Iris pigment epithelial cell (primary cell): ENCODE measurements around the gene BCR.
"Not testable (repeated sequence)": the region's sequence is repeated elsewhere in the genome, so short reads cannot be mapped to it uniquely, and the experiment has no call there.

Experiments used
- DNase-seq: peaks from one replicate; pipeline ENCODE4 v3.0.0-alpha.2; 2011; ENCODE audit warnings: low read depth

BCR gene

DNA sequence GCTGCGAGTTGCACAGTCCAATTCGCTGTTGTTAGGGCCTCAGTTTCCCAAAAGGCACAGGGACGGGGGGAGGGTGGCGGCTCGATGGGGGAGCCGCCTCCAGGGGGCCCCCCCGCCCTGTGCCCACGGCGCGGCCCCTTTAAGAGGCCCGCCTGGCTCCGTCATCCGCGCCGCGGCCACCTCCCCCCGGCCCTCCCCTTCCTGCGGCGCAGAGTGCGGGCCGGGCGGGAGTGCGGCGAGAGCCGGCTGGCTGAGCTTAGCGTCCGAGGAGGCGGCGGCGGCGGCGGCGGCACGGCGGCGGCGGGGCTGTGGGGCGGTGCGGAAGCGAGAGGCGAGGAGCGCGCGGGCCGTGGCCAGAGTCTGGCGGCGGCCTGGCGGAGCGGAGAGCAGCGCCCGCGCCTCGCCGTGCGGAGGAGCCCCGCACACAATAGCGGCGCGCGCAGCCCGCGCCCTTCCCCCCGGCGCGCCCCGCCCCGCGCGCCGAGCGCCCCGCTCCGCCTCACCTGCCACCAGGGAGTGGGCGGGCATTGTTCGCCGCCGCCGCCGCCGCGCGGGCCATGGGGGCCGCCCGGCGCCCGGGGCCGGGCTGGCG, at the start of gene BCR:
BCR (plus strand) TSS at position 209 of the 592 bp plus-strand sequence. CDS start 452 bp downstream, outside the sequence.
- DNase-seq: peak; percentile 79

DNA sequence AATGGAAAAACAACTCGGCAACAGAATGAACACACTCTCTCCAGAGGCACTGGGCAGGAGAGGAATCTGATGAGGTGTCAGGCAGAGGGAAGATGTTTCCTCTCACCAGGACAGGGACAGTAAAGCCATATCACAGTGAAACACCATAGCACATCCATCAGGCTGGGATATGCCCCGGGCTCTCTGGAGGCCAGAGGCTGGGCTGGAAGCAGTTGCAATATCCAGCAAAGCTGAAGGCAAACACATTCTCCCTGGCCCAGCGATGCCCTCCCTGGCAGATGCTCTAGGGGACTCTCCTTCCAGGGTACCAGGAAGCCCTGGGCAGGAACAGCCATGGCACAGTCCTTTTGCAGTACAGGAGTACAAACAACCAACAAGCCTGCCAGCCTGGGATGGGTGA, 49.6 kb upstream of the BCR start:
- DNase-seq: no peak

DNA sequence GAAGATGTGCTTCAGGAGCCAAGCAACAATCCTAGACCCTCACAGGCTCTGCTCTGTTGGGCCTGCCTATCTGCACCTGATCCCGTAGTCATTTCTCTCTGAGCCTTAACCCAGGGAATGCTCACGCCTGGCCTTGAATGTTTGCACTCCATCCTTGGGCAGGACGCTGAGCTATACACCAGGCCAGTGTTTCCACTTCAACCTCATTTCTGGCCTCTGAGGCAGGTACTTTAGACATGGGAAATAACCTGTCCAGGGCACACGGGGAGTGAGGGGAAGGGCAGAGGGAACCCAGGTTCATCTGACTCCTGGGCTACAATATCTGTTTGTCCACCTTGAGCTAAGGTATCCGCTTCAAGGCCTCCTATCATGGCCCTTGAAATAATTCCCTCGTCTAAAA, 48.4 kb upstream of the BCR start:
- DNase-seq: no peak

DNA sequence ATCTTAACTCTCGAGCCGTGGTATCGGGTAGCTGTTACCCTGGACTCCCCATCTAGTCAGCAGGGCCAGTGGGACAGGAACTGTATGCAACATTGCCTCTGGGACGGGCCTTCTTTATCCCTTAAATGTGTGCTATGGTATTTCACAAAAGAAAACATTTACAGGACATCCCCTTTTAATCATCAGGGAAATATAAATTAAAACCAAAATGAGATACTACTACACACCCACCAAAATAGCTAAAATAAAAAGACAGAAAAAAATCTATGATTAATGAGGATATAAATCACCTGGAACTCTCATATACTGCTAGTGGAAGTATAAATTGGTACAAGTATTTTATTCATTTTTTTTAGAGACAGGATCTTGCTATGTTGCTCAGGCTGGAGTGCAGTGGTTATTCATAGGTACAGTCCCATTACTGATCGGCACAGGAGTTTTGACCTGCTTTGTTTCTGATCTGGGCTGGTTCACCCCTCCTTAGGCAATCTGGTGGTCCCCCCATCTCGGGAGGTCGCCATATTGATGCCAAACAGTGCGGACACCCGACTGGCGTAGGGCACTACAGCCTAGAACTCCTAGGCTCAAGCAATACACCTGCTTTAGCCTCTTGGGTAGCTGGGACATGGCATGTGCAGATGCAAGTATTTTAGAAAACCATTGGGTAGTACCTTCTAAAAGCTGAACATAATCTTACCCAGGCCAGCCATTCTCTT, 47.8 kb upstream of the BCR start:
- DNase-seq: no peak

DNA sequence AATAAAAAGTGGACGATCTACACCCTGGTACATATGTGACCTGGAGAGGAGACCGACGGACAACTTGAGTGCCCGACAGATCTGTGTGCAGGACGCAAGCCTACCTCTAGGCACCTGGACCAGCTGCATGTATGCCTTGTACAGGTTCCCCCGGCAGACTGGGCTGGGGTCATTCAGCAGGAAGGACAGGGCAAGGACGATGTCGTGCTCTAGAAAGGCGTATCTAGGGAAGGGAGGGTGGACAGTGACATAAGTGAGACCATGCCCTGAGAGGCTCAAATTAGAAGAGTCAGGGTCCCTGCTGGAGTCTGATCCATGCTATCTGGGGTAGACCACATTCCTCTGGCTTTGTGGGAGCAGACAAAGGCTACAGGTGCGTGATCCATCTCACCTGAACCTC, 46.4 kb upstream of the BCR start:
- no peak for DNase-seq

DNA sequence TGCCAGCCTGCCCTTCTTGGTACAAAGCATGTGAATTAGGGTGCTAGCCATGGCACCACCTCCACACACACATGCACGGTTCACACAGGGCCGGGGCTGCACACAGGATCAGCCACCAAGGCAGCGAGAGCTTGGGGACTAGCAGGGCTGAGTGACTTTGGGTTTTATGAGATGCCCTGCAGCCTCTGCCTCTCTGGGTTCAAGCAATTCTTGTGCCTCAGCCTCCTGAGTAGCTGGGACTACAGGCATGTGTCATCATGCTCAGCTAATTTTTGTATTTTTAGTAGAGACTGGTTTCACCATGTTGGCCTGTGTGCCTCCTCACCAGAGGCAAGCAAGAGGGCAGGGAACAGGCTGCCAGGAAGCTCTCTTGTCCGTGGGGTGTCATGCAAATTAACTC, 43.3 kb upstream of the BCR start:
- DNase-seq: not testable (repeated sequence)

DNA sequence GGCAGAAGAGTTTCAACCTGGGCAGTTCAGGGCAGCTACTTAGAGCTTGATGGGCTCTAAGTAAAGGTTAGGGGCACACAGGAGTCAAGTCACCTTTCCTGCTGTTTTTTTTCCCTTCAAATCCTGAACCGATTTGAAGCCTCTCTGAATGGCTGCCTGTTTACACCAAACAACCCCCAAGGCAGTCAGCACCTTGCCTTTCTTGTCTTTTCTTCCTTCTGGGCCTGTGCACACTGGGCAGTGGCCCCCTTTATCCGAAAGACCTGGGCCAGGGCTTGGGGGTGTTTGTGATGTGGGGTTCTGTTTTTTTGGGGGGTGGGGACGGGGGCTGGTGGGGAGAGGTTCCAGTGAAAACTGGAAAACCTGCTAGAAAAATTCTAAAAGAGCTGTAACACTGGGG, 42.8 kb upstream of the BCR start:
- DNase-seq: no peak

DNA sequence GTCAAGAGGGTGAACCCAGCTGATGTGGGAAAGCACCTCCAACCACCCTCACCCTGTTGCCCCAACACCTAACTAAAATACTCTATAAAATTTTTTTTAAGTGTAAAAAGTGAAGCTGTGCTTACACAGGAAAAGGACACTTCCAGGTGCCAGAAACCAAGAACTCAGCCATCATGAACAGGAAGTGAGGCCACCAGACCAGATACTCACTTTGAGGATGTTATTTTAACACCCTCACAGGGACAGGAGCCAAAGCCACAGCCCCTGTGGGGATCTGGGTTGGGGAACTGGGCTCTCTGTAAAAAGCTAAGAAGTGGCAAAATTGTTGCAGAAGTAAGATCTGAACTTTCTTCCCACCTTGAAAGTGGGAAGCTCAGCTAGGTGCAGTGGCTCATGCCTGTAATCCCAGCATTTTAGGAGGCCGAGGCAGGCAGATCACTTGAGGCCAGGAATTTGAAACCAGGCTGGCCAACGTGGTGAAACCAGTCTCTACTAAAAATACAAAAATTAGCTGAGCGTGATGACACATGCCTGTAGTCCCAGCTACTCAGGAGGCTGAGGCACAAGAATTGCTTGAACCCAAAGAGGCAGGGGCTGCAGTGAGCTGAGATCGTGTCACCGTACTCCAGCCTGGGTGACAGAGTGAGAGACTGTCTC, 42.3 kb upstream of the BCR start:
- no peak for DNase-seq

DNA sequence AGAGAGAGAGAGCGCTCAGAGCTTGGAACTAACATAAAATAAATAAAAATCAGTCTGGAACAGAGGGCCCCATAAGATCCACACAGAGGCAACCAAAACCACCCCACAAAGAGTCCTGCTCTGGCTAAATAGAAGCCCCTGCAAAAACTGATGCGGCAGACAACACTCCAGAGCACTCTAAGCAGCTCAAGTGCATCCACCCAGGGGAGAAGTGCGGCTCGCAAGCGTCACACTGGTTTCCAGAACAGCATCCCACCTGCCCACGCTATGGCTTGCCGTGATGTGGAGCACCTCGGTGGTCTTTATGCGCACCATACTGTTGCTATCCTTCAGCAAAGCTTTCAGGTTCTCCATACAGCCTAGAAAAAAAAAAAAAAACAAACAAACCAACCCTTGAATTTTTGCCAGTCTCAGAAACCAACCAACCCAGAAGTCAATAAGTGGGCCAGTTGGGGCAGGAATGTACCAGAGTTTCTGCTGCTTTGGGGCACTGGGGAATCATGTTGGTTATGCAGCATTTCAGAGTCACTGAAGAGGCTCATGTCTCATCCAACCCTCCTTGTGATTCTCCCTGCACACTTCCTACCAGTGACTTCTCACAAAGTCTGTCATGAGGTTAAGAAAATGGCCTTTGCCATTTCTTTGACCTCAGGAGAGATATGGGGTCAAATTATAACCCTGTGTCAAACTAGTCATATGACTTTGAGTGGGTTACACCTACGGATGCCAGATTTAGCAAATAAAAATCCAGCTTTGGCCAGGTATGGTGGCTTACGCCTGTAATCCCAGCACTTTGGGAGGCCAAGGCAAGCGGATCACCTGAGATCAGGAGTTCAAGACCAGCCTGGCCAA, 41.5 kb upstream of the BCR start:
- DNase-seq: no peak

DNA sequence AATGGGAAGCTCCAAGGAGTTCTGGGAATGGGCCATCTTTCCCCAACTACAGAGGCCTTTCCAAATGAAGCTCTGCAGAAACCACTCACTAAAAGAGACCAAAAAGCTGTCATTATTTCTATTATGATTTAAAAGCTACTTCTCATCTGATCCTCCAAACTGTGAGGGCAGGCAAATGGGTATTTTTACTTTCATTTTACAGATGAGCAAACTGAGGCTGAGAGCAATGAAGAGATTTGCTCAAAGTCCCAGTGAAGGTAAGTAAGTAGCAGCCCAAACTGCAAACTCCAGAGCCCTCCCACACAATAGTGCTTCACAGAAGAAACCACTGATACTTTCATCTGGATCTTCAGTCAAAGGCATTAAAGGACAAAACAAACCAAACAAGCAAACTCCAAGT, 39.9 kb upstream of the BCR start:
- no peak for DNase-seq

DNA sequence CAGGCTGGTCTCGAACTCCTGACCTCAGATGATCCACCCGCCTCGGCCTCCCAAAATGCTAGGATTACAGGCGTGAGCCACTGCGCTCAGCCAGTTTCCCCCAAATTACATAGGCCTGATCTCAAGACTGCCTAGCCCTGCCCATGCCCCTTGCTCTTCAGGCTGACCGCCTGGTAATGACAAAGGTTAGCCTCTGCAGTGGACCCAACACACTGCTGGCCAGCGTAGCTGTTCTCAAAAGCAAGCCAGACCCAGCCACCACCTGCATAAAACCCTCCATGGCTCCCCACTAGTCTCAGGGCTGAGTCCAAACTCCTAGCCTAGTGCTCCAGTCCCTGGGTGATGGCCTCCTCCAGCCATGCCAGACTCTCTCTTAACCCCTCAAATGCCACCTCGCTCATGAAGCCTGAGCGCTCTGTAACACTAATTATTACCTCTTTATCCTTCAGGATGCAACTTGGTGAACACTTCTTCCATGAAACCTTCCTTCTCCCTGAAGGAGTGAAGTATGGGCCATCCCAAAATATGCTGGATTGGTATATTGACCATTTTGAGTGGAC, 37.7 kb upstream of the BCR start:
- DNase-seq: no peak

DNA sequence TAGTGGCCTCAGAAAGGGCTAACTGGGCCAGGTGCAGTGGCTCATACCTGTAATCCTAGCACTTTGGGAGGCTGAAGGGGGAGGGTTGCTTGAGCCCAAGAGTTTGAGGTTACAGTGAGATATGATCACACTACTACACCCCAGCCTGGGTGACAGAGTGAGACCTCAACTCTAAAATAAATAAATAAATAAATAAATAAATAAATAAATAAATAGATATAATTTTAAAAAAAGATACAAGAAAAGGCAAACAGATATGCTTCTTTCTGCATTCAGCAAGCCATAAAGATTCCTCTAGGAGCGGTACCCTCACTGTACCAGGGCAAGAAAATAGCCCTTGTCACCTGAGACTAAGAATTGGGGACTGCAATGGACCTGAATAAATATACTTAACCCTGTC, 37.2 kb upstream of the BCR start:
- DNase-seq: no peak

DNA sequence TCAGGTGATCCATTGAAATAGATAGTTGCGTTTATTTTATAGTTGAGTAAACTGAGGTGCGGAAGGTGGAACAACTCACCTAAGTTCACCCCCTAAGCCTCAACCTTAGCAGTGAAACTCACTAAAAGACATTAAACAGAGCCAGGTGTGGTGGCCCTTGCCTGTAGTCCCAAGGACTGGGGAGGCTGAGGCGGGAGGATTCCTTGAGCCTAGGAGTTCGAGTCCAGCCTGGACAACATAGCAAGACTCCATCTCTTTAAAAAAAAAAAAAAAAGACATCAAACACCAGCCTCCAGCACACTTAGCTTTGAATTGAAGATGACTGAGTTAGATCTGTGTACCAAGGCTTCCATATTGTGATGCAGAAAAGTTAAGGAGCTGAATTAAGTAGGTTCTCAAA, 35.9 kb upstream of the BCR start:
- no peak for DNase-seq

DNA sequence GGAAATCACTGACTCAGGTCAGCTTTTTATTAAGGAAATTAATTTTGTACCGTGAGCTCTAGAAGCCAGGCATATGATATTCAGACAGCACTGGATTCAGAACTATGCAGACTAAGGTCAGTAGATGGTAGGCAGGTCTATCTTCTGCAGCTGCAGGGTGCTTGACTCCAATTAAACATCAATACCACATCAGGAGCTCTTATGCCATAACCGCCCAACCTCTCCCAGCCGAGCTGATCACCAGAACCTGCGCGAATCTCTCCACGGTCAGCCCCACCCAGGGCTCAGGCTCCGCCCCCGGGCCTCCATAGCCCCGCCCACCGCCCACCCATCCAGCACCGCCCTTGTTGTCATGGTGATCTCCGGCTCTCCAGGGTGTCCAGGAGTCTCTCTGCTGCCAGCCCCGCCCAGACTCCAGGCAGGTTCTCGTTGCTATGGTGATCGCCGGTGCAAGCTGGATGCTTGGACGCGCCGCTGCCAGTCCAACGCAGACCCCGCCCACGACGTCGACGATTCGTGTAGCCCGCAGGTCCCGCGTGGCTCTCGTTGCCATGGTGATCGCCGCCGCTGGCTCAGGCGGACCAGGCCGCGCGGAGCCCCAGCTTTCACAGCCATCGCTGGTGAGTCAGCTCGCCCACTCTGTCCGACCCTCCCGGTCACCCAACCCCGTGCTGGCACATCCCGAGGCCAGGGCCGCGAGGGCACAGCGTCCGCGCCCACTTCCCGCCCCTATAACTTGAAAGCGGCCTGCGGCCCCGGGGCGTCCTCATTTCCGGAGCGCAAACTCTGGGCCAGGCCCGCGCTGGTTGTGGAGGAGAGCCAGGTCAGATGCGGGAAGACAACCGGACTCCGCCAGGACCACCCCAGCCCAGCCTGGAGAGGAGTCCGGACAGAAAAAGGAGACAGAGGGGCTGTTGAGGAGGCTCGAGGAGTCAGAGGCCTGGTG, 35.1 kb upstream of the BCR start, which contains the start of gene RAB36:
RAB36 (plus strand) TSS at position 546 of the 946 bp plus-strand sequence. CDS start 1,140 bp downstream, outside the sequence.
- DNase-seq: peak; percentile 100

DNA sequence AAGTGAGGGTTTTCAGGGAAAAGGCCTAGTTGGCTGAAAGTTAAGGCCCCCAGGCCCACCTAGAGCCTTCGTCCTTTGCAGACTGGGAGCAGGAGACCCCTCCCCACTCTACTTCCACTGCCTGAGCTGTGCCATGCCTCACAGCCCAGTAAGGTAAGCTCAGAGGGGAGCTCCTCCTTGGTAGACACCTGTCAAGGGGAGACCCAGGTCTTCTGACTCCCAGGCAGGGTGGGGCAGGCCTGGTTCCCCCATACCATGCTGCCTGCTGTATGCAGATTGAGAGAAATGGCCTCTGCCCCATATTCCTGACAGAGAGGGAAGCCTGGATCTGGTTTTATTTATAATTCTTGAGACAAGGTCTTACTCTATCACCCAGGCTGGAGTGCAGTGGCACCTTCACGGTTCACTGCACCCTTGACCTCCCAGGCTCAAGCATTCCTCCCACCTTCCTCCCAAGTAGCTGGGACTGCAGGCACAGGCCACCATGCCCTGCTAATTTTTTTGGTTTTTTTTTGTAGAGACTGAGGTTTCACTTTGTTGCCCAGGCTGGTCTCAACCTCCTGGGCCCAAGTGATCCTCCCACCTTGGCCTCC, 34.3 kb upstream of the BCR start:
- no peak for DNase-seq

DNA sequence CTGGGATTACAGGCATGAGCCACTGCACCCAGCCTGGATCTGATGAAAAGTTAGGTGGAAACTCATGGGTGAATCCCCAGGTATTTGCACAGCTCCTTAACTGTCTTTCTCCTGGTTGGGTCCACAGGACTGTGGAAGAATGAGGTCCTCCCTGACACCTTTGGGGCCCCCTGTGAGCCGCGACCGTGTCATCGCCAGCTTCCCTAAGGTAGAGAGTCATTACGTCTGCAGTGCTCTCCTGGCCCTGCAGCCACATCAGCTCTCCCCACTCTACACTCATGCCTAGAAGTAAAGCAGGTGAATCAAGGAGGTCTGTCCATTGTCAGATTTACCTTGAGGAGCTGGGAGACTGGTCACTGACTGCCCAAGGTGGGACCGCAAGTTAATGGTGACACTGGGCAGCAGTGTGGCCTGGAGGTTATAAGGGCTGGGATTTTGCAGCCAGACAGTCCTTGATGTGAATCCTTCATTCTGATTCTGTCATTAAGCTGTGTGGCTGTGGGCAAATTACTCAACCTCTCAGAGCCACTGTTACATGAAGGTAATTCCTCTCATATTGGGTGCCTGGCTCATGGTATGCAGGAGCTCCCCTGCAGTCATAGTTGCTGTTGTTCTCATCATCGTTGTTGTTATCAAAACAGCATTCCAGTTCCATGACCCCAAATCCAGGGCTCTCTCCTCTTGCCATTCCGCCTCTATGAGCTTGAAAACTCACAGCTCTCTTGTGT, 33.7 kb upstream of the BCR start:
- DNase-seq: peak; percentile 28

DNA sequence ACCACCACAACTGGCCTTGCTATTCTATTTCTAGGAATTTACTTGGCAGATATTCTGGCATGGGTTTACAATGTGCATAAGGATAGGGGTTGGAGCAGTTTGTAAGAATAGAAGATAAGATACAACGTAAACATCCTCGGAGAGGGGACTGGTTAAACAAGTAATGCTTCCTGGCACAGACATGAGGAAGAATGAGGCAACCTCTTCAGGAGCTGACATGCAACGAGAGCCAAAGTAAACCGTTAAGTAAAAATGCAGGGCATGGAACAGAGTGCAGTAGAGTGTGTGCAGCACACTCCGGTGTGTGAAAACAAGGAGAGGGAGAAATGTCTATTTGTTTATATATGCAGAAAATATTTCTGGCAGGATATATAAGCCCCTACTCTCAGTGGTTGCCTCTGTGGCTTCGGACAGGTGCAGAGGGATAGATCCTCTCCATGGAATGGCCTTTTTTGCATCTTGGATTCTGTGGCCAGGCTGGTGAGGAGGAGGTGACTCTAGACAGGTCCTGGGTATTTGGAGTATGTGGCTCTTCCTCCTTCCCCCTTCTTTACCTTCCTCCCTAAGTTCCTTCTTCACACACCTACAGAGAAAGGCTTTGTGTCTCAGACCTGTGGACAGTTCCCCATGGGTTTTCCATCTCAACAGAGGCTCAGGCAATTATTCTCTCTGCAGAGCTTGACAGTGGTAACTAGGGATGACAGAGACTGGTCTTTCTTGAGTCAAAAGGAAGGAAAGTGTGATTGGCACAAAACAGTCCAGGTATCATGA, 32.5 kb upstream of the BCR start:
- peak; percentile 89 for DNase-seq

DNA sequence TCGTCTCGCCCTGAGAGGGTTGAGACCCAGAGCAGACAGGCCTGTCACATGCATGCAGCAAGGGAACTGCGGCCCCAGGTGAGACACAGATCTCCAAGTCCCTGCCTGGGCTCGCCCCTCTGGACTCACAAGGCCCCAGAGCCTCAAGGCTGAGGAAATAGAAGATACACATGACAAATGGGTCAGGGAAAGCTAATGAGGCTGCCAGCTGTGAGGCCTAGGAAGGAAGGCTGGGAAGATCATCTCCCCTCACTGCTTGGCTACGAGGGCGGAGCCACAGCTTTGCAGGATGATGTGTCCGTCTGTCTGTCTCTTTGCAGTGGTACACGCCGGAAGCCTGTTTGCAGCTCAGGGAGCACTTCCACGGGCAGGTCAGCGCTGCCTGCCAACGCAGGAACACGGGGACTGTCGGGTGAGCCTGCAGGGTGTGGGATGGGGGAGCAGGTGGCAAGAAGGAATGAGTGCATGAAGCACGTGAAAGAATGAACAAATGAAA, 30.5 kb upstream of the BCR start:
- DNase-seq: no peak

DNA sequence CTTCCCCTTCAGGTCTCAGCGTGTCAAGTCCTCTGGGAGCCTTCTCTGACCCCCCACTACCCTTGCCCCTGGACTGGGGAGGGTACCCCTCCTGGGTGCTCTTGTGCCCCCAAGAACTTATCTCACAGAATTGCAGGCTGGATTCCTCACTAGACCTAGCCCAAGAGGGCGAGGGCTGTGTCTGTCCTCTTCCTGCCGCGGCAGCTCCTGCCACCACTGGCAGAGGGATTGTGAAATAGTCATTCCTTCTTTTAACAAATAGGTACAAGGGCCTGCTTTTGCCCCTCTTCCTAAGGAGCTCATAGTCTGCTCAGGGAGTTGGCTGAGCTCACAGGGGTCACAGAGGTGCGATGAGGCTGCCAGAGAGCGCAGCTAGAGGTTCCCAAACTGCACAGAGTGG, 29.5 kb upstream of the BCR start:
- DNase-seq: no peak
